HG03460 (cell line): ENCODE results near the gene STIM2.

Experiments used
- ATAC-seq: cut with Tn5 transposase; IDR thresholded peaks from one replicate; pipeline ENCODE4 v1.9.1; 2021; ENCODE audit not compliant: unreplicated experiment

The STIM2 gene

DNA sequence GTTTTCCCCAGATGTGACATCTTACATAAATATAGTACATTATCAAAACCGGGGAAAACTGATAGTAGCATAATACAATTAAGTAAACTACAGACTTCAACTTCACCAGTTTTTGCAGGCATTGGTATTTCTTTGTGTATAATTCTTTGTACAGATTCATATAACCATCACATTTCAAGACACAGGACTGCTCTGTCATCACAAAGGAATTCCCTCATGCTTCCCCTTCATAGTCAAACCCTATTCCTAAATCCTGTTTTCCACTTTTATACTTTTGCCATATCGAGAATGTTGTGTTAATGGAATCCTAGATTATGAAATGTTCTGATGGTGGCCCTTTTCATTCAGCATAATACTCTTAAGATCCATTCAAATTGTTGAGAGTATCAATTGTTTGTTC lies 36.0 kb downstream of the STIM2 start:
- ATAC-seq: no peak

- no peak for ATAC-seq
Measured at GRCh38 chr4:26899991-26900390, 39.4 kb downstream of the STIM2 start.

DNA sequence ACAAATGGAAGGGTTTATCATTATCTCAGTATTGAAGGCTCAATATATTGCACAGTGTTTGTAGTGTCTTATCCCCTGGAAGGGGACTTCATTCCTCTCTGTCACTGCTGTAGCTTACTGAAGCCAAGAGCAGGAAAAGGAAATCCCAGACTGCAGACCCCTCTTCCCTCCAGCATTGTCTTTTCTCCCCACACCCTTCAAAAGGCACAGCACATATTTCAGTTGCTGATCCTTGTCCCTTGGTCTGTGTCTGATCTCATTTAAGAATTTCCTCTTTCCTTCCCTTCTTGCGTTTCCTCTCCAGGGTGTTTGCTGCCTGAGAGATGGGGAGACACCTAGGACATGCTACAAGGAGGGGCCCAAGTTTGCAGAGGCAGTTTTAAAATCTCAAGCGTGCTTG lies 40.1 kb downstream of the STIM2 start:
- no peak for ATAC-seq

GRCh38 chr4:26905172-26905571 lies 44.5 kb downstream of the STIM2 start:
- no peak for ATAC-seq

DNA sequence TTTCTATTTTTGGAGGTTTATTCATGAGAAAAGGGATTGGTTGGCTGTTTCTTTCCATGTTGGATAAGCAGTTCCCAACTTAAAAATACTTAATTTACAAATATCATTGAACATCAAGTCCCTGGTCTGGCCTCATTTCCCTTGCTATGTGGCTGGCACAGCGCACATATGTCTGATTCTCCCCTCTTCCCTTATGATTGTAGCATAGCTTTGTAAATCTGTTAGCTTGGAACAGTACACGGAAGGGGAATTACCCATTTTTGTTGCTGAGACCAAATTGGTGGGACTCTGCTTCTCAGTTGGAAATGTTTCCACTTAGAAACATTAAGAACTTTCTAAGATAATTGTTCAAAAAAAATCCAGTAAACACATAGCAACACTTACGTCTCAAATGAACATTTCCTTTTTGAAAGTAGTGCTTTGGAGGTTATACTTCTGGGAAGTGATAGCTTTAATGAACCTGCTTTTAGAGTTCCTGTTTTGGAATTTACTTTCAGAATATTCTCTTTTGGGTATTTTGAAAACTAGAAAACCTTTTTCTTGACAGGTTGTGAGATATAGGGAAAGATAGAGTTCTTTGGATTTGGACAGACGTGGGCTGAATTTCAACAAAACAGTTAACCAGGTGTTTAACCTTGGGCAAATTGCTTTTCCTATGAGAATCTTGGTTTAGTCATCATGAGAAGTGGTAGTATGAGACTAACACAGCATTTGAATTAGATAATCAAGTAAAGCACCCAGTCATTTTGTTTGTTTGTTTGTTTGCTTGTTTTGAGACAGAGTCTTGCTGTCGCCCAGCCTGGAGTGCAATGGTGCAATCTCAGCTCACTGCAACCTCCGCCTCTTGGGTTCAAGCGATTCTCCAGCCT lies 47.3 kb downstream of the STIM2 start:
- no peak for ATAC-seq

- no peak for ATAC-seq
Measured at GRCh38 chr4:26909369-26909768, 48.7 kb downstream of the STIM2 start.

DNA sequence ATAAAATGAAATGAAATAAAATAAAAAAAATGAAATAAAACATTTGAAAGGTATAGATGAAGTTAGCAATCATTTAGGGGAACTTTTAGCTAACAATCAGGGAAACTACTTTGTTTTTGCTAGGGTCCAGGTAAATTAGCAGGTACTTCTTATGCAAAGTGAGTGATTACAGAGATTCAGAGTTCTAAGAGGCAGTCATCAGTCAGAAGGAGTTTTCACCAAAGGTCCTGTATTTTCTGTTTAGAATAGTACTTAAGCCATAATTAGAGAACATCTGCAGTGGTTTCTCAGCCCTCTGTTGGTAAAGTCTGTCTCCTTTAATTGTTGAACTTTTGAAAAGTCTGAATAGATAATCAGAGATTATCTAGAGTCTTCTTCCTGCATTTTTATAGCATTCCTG lies 50.6 kb downstream of the STIM2 start:
- ATAC-seq: no peak

DNA sequence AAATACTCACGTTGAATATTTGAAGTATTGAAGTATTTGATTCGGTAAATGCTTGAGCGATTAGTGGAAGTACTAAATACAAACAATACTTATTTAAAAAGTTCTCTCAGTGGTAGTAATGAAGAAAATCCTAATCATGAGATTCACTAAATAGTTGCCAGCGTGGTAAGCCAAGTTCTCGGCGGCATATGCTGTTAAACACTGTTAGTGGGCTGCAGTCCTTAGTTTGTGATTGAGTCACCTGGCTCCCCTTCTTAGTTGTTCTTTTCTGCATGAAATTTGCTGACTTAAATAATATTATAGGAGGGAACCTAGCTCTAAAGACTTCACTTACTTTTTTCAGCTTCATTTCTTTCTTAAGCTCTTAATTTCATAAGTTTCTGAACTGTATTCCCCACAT lies 51.4 kb downstream of the STIM2 start:
- no peak for ATAC-seq

DNA sequence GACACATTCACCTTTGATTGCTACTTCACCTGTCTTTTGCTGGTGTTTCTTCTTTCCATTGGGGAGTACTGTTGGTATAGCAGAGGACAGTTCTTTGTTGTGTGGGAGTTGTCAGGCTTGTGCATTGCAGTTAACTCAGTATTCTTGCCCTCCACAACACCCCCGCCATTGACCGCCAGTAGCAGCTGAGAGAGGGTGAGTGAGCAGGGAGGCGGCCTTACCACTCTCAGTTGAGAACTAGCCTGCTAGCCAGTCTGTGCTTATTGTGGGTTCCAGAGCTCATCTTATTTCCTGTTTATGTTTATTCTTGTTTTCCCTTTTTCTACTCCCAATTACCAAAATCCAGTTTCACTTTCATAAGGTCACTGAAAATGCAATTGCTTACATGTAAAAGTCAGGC lies 52.2 kb downstream of the STIM2 start:
- no peak for ATAC-seq

GRCh38 chr4:26916195-26916594 lies 55.6 kb downstream of the STIM2 start:
- ATAC-seq: no peak

DNA sequence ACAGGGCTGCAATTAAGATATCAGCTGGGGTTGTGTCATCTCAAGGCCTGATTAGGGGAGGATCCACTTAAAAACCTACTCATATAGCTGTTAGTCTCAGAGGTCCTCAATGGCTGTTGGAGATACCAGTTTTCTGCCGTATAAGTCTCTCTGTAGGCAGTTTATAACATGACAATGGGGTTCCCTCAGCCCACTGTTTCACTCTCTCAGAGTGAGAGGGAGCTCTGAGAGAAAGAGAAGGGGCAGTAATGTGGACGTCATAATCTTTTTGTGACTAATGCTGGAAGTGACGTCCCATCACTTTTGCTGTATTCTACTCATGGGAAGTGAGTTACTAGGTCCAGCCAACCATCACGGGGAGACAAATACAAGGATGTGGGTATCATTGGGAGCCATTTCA lies 70.3 kb downstream of the STIM2 start:
- ATAC-seq: no peak

GRCh38 chr4:26931451-26931850 lies 70.8 kb downstream of the STIM2 start:
- no peak for ATAC-seq

- ATAC-seq: no peak
Measured at GRCh38 chr4:26931966-26932365, 71.3 kb downstream of the STIM2 start.

DNA sequence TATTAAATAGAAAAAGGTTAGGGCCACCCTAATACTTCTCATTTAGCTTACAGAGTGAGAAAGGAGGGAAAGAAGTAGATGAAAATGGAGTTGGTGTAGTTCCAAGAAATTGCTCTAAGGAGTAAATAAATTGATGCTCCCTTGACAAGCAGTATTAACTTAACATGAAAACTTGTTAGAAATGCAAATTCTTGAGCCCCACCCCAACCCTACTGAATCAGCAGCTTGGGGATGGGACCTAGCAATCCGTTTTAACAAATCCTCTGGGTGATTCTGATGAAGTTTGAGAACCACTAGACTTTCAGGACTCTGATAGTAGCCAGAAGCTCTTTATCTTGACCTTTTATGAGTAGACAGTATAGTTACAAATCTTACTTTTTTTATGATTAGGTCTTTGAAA lies 74.8 kb downstream of the STIM2 start:
- no peak for ATAC-seq

GRCh38 chr4:26936284-26937065 lies 75.8 kb downstream of the STIM2 start:
- ATAC-seq: no peak

GRCh38 chr4:26937139-26937538 lies 76.5 kb downstream of the STIM2 start:
- ATAC-seq: peak; percentile 78

- no peak for ATAC-seq
Measured at GRCh38 chr4:26937567-26937966, 76.9 kb downstream of the STIM2 start.

GRCh38 chr4:26938516-26938915 lies 77.9 kb downstream of the STIM2 start:
- ATAC-seq: no peak

DNA sequence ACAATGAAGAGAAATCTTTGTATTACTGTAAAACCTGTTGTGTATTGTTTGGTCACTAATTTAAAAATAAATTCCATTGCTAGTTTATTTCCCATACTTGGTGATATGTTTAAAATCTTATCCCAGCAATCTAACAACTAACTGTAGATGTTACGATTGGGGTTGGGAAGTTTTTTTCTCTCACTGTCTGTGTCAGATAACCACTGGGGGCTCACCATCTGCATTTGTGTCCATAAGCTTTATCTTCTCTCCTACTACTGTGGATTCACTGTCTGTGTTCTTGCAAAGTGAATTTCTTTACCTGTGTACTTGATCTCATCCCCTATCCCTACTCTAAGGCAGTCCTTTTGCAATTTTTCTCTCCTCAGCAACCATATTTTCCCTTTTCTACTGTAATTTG lies 81.3 kb downstream of the STIM2 start:
- ATAC-seq: no peak

DNA sequence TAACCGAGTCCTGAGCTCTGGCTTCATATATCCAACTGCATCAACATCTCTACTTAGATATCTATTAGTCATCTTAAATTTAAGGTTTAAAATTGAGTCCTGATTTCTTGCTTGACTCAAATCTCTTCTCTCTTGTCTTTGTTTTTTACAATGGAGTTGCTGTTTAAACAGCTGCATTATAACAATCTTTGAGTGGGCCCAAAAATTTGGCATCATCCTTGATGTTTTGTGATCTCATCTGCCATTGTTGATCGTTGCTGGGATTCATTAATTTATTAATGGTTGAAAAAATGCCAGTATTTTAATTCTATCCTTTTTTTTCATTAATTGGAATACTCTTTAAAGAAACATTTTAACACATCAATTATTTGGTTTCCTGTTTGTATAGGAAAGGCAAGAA lies 82.2 kb downstream of the STIM2 start:
- no peak for ATAC-seq

DNA sequence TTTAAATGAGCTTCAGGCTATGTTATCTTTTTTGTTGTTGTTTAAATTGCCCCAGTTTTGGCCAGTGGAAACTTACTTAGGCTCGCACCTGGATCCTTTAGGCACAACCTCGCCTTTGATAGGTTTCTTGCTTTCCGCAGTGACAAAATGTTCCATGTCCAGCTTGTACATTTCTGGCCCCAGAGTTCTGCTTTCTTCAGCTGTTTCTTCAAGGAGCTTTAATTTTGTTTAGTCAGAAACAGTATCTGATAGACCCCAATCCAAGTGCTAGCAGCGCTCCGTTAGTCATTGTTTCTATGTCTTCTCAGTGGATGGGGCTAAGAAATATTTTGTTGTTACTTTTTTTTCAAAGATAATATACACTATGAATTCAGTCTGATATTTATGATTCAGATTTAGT lies 82.8 kb downstream of the STIM2 start:
- ATAC-seq: no peak

DNA sequence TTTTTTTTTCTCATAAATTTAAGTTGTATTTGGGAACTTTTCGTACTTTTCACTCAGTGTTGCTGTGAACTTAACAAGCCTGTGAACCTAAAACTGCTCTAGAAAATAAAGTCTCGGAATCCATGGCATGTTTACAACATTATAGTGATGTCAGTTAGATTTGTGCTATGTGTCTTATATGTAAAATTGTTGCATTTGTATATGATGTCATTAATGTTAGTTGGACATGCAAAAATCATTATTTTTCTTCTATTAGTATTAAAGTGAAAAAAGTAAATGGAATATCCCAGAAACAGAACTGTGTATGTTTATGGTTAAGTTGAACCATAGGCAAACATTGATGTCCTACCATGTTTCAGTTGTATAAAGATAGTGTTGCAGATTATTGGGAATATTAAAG lies 85.2 kb downstream of the STIM2 start:
- ATAC-seq: no peak
